BJ (cell line): ENCODE data around the gene TBCC. TPM values are rescaled to one million over a fixed set of nuclear protein-coding genes. Genes with fewer than 3 reads are reported as not detected.
"Not testable (repeated sequence)": the region's sequence is repeated elsewhere in the genome, so short reads cannot be mapped to it uniquely, and the experiment has no call there.

Experiments used
- CTCF ChIA-PET: fragments of 350-600 bp; formaldehyde crosslinking; extraction: SDS; loops from one replicate; lab custom pipeline; 2021; ENCODE audit warnings: antibody characterized with exemption, inconsistent platforms; lab: Yijun Ruan, JAX
- POLR2A ChIA-PET: fragments of 300-600 bp; sonication (Branson Sonifier 250); formaldehyde crosslinking; extraction: SDS; loops from one replicate; lab custom pipeline; 2021; ENCODE audit warnings: antibody characterized with exemption; lab: Charles Lee
- DNase-seq: peaks from one replicate; pipeline ENCODE4 v3.0.0-alpha.2; 2011; ENCODE audit warnings: low read depth
- H3K27me3 ChIP-seq: 2 replicates; pipeline ENCODE4 v1.6.0; 2011; ENCODE audit warnings: low read length; ENCODE audit not compliant: control insufficient read depth, insufficient read depth
- H3K36me3 ChIP-seq: 2 replicates; pipeline ENCODE4 v1.5.1; 2011; ENCODE audit warnings: low read length; ENCODE audit not compliant: control insufficient read depth, insufficient read depth
- H3K4me3 ChIP-seq: 2 replicates; pipeline ENCODE4 v1.5.1; 2011; ENCODE audit warnings: low read depth, mild to moderate bottlenecking, control low read depth, low read length
- CTCF ChIP-seq: IDR thresholded peaks from 2 replicates; pipeline ENCODE4 v1.5.1; 2011; ENCODE audit warnings: low read depth, mild to moderate bottlenecking, control low read depth, inconsistent platforms, low read length, moderate library complexity; ENCODE audit not compliant: insufficient read depth
- polyA plus RNA-seq: library from polyadenylated mRNA; depleted of rRNA; stranded (reverse); fragments of >200 nt; gene quantifications from 2 replicates; pipeline ENCODE4 v1.2.3, GENCODE V29; 2011

The TBCC gene
- polyA plus RNA-seq, 1 experiment, result 23.8 TPM

GRCh38 chr6:42704937-42705374 lies 40.9 kb downstream of the TBCC start:
- CTCF ChIA-PET, result interaction anchor here (2.0 kb wide), 1 partner anchor 21 kb away, joined by 7 read pairs; no protein-coding TSS in a partner anchor
- no peaks in the 10 kb centered on the region for H3K27me3 ChIP-seq
- POLR2A ChIA-PET, result no interaction called here
- no peak for DNase-seq
- H3K4me3 ChIP-seq, result no peak overlapping the region
- no peaks in the 10 kb centered on the region for H3K36me3 ChIP-seq
- no peak for TF ChIP-seq CTCF

GRCh38 chr6:42704251-42704936 lies 41.5 kb downstream of the TBCC start:
- no peaks in the 10 kb centered on the region for H3K27me3 ChIP-seq
- H3K36me3 ChIP-seq, result no peaks in the 10 kb centered on the region
- peak overlapping the region; percentile 27 for H3K4me3 ChIP-seq
- POLR2A ChIA-PET, result no interaction called here
- DNase-seq, result no peak
- CTCF ChIA-PET, result interaction anchor here (1.2 to 2.0 kb wide), 2 partner anchors 22 to 23 kb away, joined by 4 to 7 read pairs; no protein-coding TSS in a partner anchor
- no peak for TF ChIP-seq CTCF

DNA sequence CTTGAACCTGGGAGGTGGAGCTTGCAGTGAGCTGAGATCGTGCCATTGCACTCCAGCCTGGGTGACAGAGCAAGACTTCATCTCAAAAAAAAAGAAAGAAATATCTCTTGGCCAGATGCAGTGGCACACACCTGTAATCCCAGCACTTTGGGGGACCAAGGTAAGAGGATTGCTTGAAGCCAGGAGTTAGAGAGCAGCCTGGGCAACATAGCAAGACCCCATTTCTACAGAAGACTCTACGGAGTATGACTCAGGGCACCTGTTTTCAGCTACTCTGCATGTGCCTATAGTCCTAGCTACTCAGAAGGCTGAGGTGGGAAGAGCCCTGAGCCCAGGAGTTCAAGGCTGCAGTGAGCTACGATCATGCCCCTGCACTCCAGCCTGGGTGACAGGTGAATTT lies 43.1 kb downstream of the TBCC start:
- CTCF ChIA-PET, result interaction anchor here (0.9 to 1.2 kb wide), 2 partner anchors 14 to 22 kb away, joined by 3 to 6 read pairs; no protein-coding TSS in a partner anchor
- POLR2A ChIA-PET, result not testable (repeated sequence)

DNA sequence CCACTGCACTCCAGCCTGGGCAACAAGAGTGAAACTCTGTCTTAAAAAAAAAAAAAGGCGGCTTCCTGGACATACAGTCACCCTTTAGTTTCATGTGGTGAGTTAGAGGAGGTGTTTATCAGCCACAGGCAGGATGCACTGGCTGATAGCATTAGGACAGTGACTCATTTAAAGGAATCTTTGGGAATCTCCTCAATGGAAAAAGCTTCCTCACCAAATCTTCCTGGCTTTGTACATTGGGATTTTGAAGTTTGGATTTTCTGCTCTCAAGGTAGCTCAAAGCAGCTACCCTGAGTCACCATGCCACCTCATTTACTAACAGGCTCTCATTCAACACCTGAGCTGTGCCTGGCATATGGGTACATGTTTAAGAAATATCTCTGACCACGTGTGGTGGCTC lies 43.7 kb downstream of the TBCC start:
- Histone ChIP-seq H3K36me3 (no peaks in the 10 kb centered on the region), H3K27me3 (no peaks in the 10 kb centered on the region), H3K4me3 (no peak overlapping the region)
- CTCF ChIA-PET, result interaction anchor here (0.9 to 1.2 kb wide), 3 partner anchors 14 to 25 kb away, joined by 3 to 6 read pairs (median 4); no protein-coding TSS in a partner anchor
- DNase-seq, result peak; percentile 37
- POLR2A ChIA-PET, result no interaction called here
- TF ChIP-seq CTCF, result no peak

More for the DNA sequence above, 43.1 kb downstream of the TBCC start:
- not testable (repeated sequence) for H3K27me3 ChIP-seq, H3K4me3 ChIP-seq, DNase-seq, H3K36me3 ChIP-seq

DNA sequence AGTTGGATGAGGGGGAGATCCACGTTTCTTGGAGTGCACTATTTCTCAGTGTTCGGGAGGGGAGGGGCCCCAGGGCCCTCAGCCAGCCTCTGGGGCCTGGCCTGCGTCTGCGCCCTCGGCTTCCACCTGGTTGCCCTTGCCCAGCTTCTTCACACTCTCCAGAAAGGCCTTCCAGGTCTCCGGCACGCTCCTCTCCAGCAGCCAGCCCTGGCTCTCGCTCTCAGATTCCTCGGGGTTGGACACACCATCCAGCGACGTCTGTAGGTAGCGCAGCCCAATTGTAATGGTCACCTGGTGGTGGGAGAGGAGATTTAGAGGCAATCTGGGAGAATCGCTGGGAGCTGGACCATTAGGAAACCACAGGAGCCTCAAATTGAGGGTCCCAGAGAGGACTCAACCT lies 47.7 kb downstream of the TBCC start:
- Histone ChIP-seq H3K4me3 (no peak overlapping the region), H3K27me3 (no peaks in the 10 kb centered on the region), H3K36me3 (no peaks in the 10 kb centered on the region)
- no peak for TF ChIP-seq CTCF
- no peak for DNase-seq
- POLR2A ChIA-PET, result no interaction called here
- CTCF ChIA-PET, result interaction anchor here (0.5 to 3.4 kb wide), 2 partner anchors 28 to 30 kb away, joined by 3 to 11 read pairs; no protein-coding TSS in a partner anchor
